ENCODE results near the gene RCC1.

RCC1 gene

GRCh38 chr1:28516518-28516956, 10.7 kb downstream of the RCC1 start:
- Histone ChIP-seq H3K9me2 (replicated peaks; ENCODE audit: insufficient read depth, low read length) (no peaks in the 10 kb centered on the region), H3F3A (ENCODE audit: insufficient read depth, low read length) (peaks cover 53% of the 10 kb centered on the region), H3K36me3 (replicated peaks; ENCODE audit: insufficient read depth, low read length) (no peaks in the 10 kb centered on the region), H3K9ac (ENCODE audit: low read length) (no peak overlapping the region), H4K20me1 (ENCODE audit: insufficient read depth, low read length) (peaks cover 8% of the 10 kb centered on the region), H3K9me3 (replicated peaks; ENCODE audit: insufficient read depth, low read length) (no peaks in the 10 kb centered on the region), H3K79me2 (ENCODE audit: low read length) (peaks cover 31% of the 10 kb centered on the region), H3K4me2 (ENCODE audit: low read depth, low read length) (no peak overlapping the region), H3K27ac (ENCODE audit: low read length) (peak overlapping the region; percentile 85; the same call in 1 of the 2 replicates), H3K4me3 (ENCODE audit: low read length) (no peak overlapping the region), H2AFZ (ENCODE audit: low read length) (no peak overlapping the region), H3K4me1 (ENCODE audit: low read length) (peaks cover 10% of the 10 kb centered on the region), H3K27me3 (replicated peaks; ENCODE audit: insufficient read depth, low read length) (no peaks in the 10 kb centered on the region)
- DNase-seq = no peak
- TF ChIP-seq EZH2phosphoT487 (IDR thresholded peaks at IDR 0.05; ENCODE audit: low read length) = no peak
- no peak for TF ChIP-seq EZH2 (optimal IDR thresholded peaks at IDR 0.05; ENCODE audit: low read depth, low read length)
- TF ChIP-seq CTCF (IDR thresholded peaks at IDR 0.05; ENCODE audit: low read length) = no peak

- Histone ChIP-seq H3K27me3 (replicated peaks; ENCODE audit: insufficient read depth, low read length) (no peaks in the 10 kb centered on the region), H4K20me1 (ENCODE audit: insufficient read depth, low read length) (peaks cover 4% of the 10 kb centered on the region; the same call in 1 of the 2 replicates), H3K4me1 (ENCODE audit: low read length) (peaks cover 10% of the 10 kb centered on the region), H2AFZ (ENCODE audit: low read length) (no peak overlapping the region), H3K4me3 (ENCODE audit: low read length) (peak overlapping the region; percentile 83), H3K79me2 (ENCODE audit: low read length) (peaks cover 42% of the 10 kb centered on the region), H3F3A (ENCODE audit: insufficient read depth, low read length) (peaks cover 42% of the 10 kb centered on the region), H3K9me3 (replicated peaks; ENCODE audit: insufficient read depth, low read length) (no peaks in the 10 kb centered on the region), H3K36me3 (replicated peaks; ENCODE audit: insufficient read depth, low read length) (0 out of 2 replicates have a peak, but pooled peaks cover 3% of the 10 kb centered on the region), H3K9ac (ENCODE audit: low read length) (peak overlapping the region; percentile 88; the same call in 1 of the 2 replicates), H3K4me2 (ENCODE audit: low read depth, low read length) (peak overlapping the region; percentile 67), H3K9me2 (replicated peaks; ENCODE audit: insufficient read depth, low read length) (no peaks in the 10 kb centered on the region), H3K27ac (ENCODE audit: low read length) (peak overlapping the region; percentile 85; the same call in 1 of the 2 replicates)
- DNase-seq = no peak
- TF ChIP-seq CTCF (IDR thresholded peaks at IDR 0.05; ENCODE audit: low read length) (no peak), EZH2phosphoT487 (IDR thresholded peaks at IDR 0.05; ENCODE audit: low read length) (no peak), EZH2 (optimal IDR thresholded peaks at IDR 0.05; ENCODE audit: low read depth, low read length) (no peak)
Observed at GRCh38 chr1:28517649-28517999, 11.8 kb downstream of the RCC1 start.

GRCh38 chr1:28518000-28518744, 12.3 kb downstream of the RCC1 start:
- H3K27me3 ChIP-seq (replicated peaks; ENCODE audit: insufficient read depth, low read length) = no peaks in the 10 kb centered on the region
- peak overlapping the region; percentile 88 for H3K4me2 ChIP-seq (ENCODE audit: low read depth, low read length)
- H4K20me1 ChIP-seq (ENCODE audit: insufficient read depth, low read length) = 0 out of 2 replicates have a peak, but pooled peaks cover 2% of the 10 kb centered on the region
- peak overlapping the region; percentile 90 for H3K4me3 ChIP-seq (ENCODE audit: low read length)
- peak; percentile 93 for DNase-seq
- H2AFZ ChIP-seq (ENCODE audit: low read length) = peak overlapping the region; percentile 43
- H3K9ac ChIP-seq (ENCODE audit: low read length) = peak overlapping the region; percentile 92
- peak; percentile 91 for TF ChIP-seq CTCF (IDR thresholded peaks at IDR 0.05; ENCODE audit: low read length)
- TF ChIP-seq EZH2phosphoT487 (IDR thresholded peaks at IDR 0.05; ENCODE audit: low read length) = no peak
- no peak for TF ChIP-seq EZH2 (optimal IDR thresholded peaks at IDR 0.05; ENCODE audit: low read depth, low read length)
- H3K79me2 ChIP-seq (ENCODE audit: low read length) = peaks cover 46% of the 10 kb centered on the region
- peaks cover 36% of the 10 kb centered on the region for H3F3A ChIP-seq (ENCODE audit: insufficient read depth, low read length)
- peaks cover 10% of the 10 kb centered on the region for H3K4me1 ChIP-seq (ENCODE audit: low read length)
- H3K36me3 ChIP-seq (replicated peaks; ENCODE audit: insufficient read depth, low read length) = 0 out of 2 replicates have a peak, but pooled peaks cover 3% of the 10 kb centered on the region
- H3K9me3 ChIP-seq (replicated peaks; ENCODE audit: insufficient read depth, low read length) = no peaks in the 10 kb centered on the region
- no peaks in the 10 kb centered on the region for H3K9me2 ChIP-seq (replicated peaks; ENCODE audit: insufficient read depth, low read length)
- peak overlapping the region; percentile 85 for H3K27ac ChIP-seq (ENCODE audit: low read length)

Data from MM.1S (cell line).